NOMO-1 (cell line): Measurements from ENCODE around the gene SIPA1L3.

Source experiments
- DNase-seq, 2 experiments: peaks; one replicate each; lab custom pipeline; 2025; ENCODE audit not compliant: unreplicated experiment in 2 of 2; lab: John Stamatoyannopoulos, UW

Gene SIPA1L3

GRCh38 chr19:38204096-38204495 is 297.1 kb downstream of the SIPA1L3 start:
- no peak for DNase-seq

GRCh38 chr19:38204728-38205127 is 297.7 kb downstream of the SIPA1L3 start:
- DNase-seq = no peak

GRCh38 chr19:38206006-38206745 is 299.2 kb downstream of the SIPA1L3 start:
- no peak for DNase-seq

GRCh38 chr19:38206928-38207327 is 299.9 kb downstream of the SIPA1L3 start:
- DNase-seq = no peak

- no peak for DNase-seq
Measured at GRCh38 chr19:38207543-38207942, 300.5 kb downstream of the SIPA1L3 start.

- no peak for DNase-seq
Measured at GRCh38 chr19:38208571-38208970, 301.6 kb downstream of the SIPA1L3 start.

GRCh38 chr19:38209152-38209551 is 302.1 kb downstream of the SIPA1L3 start:
- no peak for DNase-seq

GRCh38 chr19:38209671-38210457 is 302.9 kb downstream of the SIPA1L3 start:
- no peak for DNase-seq

- no peak for DNase-seq
Measured at GRCh38 chr19:38210458-38210987, 303.5 kb downstream of the SIPA1L3 start.

- DNase-seq = no peak
Measured at GRCh38 chr19:38211151-38211591, 304.2 kb downstream of the SIPA1L3 start.

GRCh38 chr19:38211766-38212165 is 304.8 kb downstream of the SIPA1L3 start:
- DNase-seq = no peak

- DNase-seq = no peak
Measured at GRCh38 chr19:38213469-38213868, 306.5 kb downstream of the SIPA1L3 start.

- DNase-seq = no peak
Measured at GRCh38 chr19:38213911-38214625, 307.1 kb downstream of the SIPA1L3 start.

- no peak for DNase-seq
Measured at GRCh38 chr19:38216785-38217641, 310.0 kb downstream of the SIPA1L3 start.

- no peak for DNase-seq
Measured at GRCh38 chr19:38218204-38218603, 311.2 kb downstream of the SIPA1L3 start.

GRCh38 chr19:38219221-38219620 is 312.2 kb downstream of the SIPA1L3 start:
- DNase-seq = no peak

GRCh38 chr19:38221421-38221820 is 314.4 kb downstream of the SIPA1L3 start:
- DNase-seq = no peak

GRCh38 chr19:38221919-38222830 is 315.2 kb downstream of the SIPA1L3 start:
- no peak for DNase-seq

GRCh38 chr19:38223119-38223523 is 316.1 kb downstream of the SIPA1L3 start:
- no peak for DNase-seq
